OCI-LY3 (cell line): ENCODE measurements around the gene PCSK1N.

Experiments used
- H2AFZ ChIP-seq: fragments of 200-600, 300-600 bp; shearing (Covaris generic); 2 replicates; pipeline ENCODE4 v1.6.0; 2014; ENCODE audit warnings: antibody characterized with exemption, low read depth, low read length
- H3K27ac ChIP-seq: fragments of 200-600, 300-600 bp; sonication (generic); 2 replicates; pipeline ENCODE4 v1.5.1; 2014; ENCODE audit warnings: mild to moderate bottlenecking, low read length, moderate library complexity, mixed read lengths
- H3K27me3 ChIP-seq: fragments of 200-600, 300-600 bp; sonication (generic); 2 replicates; pipeline ENCODE4 v1.6.1; 2014; ENCODE audit warnings: low read depth, low read length, mixed read lengths
- H3K36me3 ChIP-seq: fragments of 200-600, 300-600 bp; sonication (generic); replicated peaks from 2 replicates; pipeline ENCODE3; 2014; ENCODE audit warnings: low read depth, low read length, mixed read lengths
- H3K4me1 ChIP-seq: fragments of 300-600, 200-600 bp; sonication (generic); 2 replicates; pipeline ENCODE4 v1.6.1; 2014; ENCODE audit warnings: low read length, mixed read lengths
- H3K4me2 ChIP-seq: fragments of 200-600, 300-600 bp; sonication (generic); 2 replicates; pipeline ENCODE4 v1.6.1; 2014; ENCODE audit warnings: low read length, mixed read lengths
- H3K4me3 ChIP-seq: fragments of 300-600, 200-600 bp; sonication (generic); 2 replicates; pipeline ENCODE4 v1.5.1; 2014; ENCODE audit warnings: antibody characterized with exemption, mild to moderate bottlenecking, low read length, moderate library complexity
- H3K79me2 ChIP-seq: fragments of 300-600, 200-600 bp; shearing (Covaris generic); 2 replicates; pipeline ENCODE4 v1.6.1; 2014; ENCODE audit warnings: mild to moderate bottlenecking, low read length, mixed read lengths
- H3K9ac ChIP-seq: fragments of 300-600, 200-600 bp; shearing (Covaris generic); 2 replicates; pipeline ENCODE4 v1.6.0; 2014; ENCODE audit warnings: mild to moderate bottlenecking, low read length, moderate library complexity
- H3K9me3 ChIP-seq: fragments of 200-600, 300-600 bp; shearing (Covaris generic); 2 replicates; pipeline ENCODE4 v1.6.1; 2014; ENCODE audit warnings: low read length, mixed read lengths; ENCODE audit not compliant: insufficient read depth
- H4K20me1 ChIP-seq: fragments of 200-600, 300-600 bp; sonication (generic); 2 replicates; pipeline ENCODE4 v1.6.1; 2016; ENCODE audit warnings: low read length, mixed read lengths; ENCODE audit not compliant: insufficient read depth
- CTCF ChIP-seq: fragments of 200-600, 300-600 bp; sonication (generic); IDR thresholded peaks from 2 replicates; pipeline ENCODE4 v1.5.1; 2014; ENCODE audit warnings: antibody characterized with exemption, low read length, low read depth
- EZH2phosphoT487 ChIP-seq: fragments of 200-600 bp; shearing (Covaris generic); IDR thresholded peaks from 2 replicates; pipeline ENCODE4 v1.6.1; 2018; ENCODE audit warnings: antibody characterized with exemption, mixed run types, low read depth

The PCSK1N gene

GRCh38 chrX:48839686-48840085 is 4.3 kb upstream of the PCSK1N start:
- no peaks in the 10 kb centered on the region for H4K20me1 ChIP-seq
- H3K4me2 ChIP-seq, result no peak overlapping the region
- no peaks in the 10 kb centered on the region for H3K36me3 ChIP-seq
- H3K9me3 ChIP-seq, result no peaks in the 10 kb centered on the region
- H3K27me3 ChIP-seq, result no peaks in the 10 kb centered on the region
- no peaks in the 10 kb centered on the region for H3K79me2 ChIP-seq
- H3K4me3 ChIP-seq, result no peak overlapping the region
- no peak overlapping the region for H3K27ac ChIP-seq
- no peak overlapping the region for H3K9ac ChIP-seq
- H3K4me1 ChIP-seq, result no peaks in the 10 kb centered on the region
- H2AFZ ChIP-seq, result no peak overlapping the region
- TF ChIP-seq EZH2phosphoT487 (no peak), CTCF (no peak)

GRCh38 chrX:48834383-48834709 is 1.1 kb downstream of the PCSK1N start:
- Histone ChIP-seq H4K20me1 (no peaks in the 10 kb centered on the region), H3K79me2 (no peaks in the 10 kb centered on the region), H3K27me3 (no peaks in the 10 kb centered on the region), H3K36me3 (no peaks in the 10 kb centered on the region), H3K4me3 (peak overlapping the region; percentile 89), H3K4me1 (peaks cover 8% of the 10 kb centered on the region), H3K27ac (no peak overlapping the region), H3K9ac (peak overlapping the region; percentile 62), H2AFZ (peak overlapping the region; percentile 41), H3K9me3 (no peaks in the 10 kb centered on the region), H3K4me2 (peak overlapping the region; percentile 98)
- TF ChIP-seq EZH2phosphoT487 (no peak), CTCF (no peak)

- no peaks in the 10 kb centered on the region for H3K36me3 ChIP-seq
- H3K79me2 ChIP-seq, result no peaks in the 10 kb centered on the region
- peak overlapping the region; percentile 89; the same call in 1 of the 2 replicates for H3K4me3 ChIP-seq
- peaks cover 8% of the 10 kb centered on the region for H3K4me1 ChIP-seq
- H3K9ac ChIP-seq, result no peak overlapping the region
- no peaks in the 10 kb centered on the region for H3K9me3 ChIP-seq
- no peak overlapping the region for H3K27ac ChIP-seq
- peak overlapping the region; percentile 98 for H3K4me2 ChIP-seq
- no peak overlapping the region for H2AFZ ChIP-seq
- TF ChIP-seq CTCF, result peak; percentile 27
- no peak for TF ChIP-seq EZH2phosphoT487
- no peaks in the 10 kb centered on the region for H4K20me1 ChIP-seq
- H3K27me3 ChIP-seq, result no peaks in the 10 kb centered on the region
Observed at GRCh38 chrX:48833542-48834138, 1.8 kb downstream of the PCSK1N start.

GRCh38 chrX:48831909-48832291 is 3.5 kb downstream of the PCSK1N start:
- Histone ChIP-seq H3K27ac (no peak overlapping the region), H3K4me1 (peaks cover 8% of the 10 kb centered on the region), H3K79me2 (no peaks in the 10 kb centered on the region), H3K4me2 (no peak overlapping the region), H3K9ac (no peak overlapping the region), H3K27me3 (no peaks in the 10 kb centered on the region), H3K36me3 (no peaks in the 10 kb centered on the region), H3K9me3 (no peaks in the 10 kb centered on the region), H2AFZ (no peak overlapping the region), H3K4me3 (no peak overlapping the region), H4K20me1 (no peaks in the 10 kb centered on the region)
- no peak for TF ChIP-seq EZH2phosphoT487
- TF ChIP-seq CTCF, result no peak
